Measurements from ENCODE around the gene LTO1.

Gene LTO1

GRCh38 chr11:69653406-69653960 lies 21.7 kb downstream of the LTO1 start:
- DNase-seq (ENCODE audit: low read depth), result no peak
- TF ChIP-seq MAX (IDR thresholded peaks at IDR 0.05; ENCODE audit: low read depth, low read length) (no peak), POLR2A (IDR thresholded peaks at IDR 0.05; ENCODE audit: extremely low read depth, insufficient read length) (no peak), MYC (IDR thresholded peaks at IDR 0.05; ENCODE audit: low read depth, low read length) (no peak)
- TF ChIP-seq, protein P1, sequence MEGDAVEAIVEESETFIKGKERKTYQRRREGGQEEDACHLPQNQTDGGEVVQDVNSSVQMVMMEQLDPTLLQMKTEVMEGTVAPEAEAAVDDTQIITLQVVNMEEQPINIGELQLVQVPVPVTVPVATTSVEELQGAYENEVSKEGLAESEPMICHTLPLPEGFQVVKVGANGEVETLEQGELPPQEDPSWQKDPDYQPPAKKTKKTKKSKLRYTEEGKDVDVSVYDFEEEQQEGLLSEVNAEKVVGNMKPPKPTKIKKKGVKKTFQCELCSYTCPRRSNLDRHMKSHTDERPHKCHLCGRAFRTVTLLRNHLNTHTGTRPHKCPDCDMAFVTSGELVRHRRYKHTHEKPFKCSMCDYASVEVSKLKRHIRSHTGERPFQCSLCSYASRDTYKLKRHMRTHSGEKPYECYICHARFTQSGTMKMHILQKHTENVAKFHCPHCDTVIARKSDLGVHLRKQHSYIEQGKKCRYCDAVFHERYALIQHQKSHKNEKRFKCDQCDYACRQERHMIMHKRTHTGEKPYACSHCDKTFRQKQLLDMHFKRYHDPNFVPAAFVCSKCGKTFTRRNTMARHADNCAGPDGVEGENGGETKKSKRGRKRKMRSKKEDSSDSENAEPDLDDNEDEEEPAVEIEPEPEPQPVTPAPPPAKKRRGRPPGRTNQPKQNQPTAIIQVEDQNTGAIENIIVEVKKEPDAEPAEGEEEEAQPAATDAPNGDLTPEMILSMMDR (IDR thresholded peaks at IDR 0.05; ENCODE audit: low read depth, low read length), result no peak
- no peak overlapping the region for H3K4me3 ChIP-seq (ENCODE audit: low read depth, low read length)

GRCh38 chr11:69652999-69653398 lies 22.2 kb downstream of the LTO1 start:
- H3K4me3 ChIP-seq (ENCODE audit: low read depth, low read length), result no peak overlapping the region
- no peak for DNase-seq (ENCODE audit: low read depth)
- no peak for TF ChIP-seq MAX (IDR thresholded peaks at IDR 0.05; ENCODE audit: low read depth, low read length)
- TF ChIP-seq MYC (IDR thresholded peaks at IDR 0.05; ENCODE audit: low read depth, low read length), result no peak
- TF ChIP-seq, protein P1 (IDR thresholded peaks at IDR 0.05; ENCODE audit: low read depth, low read length), result no peak
- TF ChIP-seq POLR2A (IDR thresholded peaks at IDR 0.05; ENCODE audit: extremely low read depth, insufficient read length), result no peak

DNA sequence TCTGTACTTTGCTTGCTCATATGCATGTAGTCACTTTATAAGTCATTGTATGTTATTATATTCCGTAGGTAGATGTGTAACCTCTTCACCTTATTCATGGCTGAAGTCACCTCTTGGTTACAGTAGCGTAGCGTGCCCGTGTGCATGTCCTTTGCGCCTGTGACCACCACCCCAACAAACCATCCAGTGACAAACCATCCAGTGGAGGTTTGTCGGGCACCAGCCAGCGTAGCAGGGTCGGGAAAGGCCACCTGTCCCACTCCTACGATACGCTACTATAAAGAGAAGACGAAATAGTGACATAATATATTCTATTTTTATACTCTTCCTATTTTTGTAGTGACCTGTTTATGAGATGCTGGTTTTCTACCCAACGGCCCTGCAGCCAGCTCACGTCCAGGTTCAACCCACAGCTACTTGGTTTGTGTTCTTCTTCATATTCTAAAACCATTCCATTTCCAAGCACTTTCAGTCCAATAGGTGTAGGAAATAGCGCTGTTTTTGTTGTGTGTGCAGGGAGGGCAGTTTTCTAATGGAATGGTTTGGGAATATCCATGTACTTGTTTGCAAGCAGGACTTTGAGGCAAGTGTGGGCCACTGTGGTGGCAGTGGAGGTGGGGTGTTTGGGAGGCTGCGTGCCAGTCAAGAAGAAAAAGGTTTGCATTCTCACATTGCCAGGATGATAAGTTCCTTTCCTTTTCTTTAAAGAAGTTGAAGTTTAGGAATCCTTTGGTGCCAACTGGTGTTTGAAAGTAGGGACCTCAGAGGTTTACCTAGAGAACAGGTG lies 23.1 kb downstream of the LTO1 start:
- TF ChIP-seq, protein P1 (IDR thresholded peaks at IDR 0.05; ENCODE audit: low read depth, low read length), result no peak
- no peak for TF ChIP-seq MAX (IDR thresholded peaks at IDR 0.05; ENCODE audit: low read depth, low read length)
- TF ChIP-seq POLR2A (IDR thresholded peaks at IDR 0.05; ENCODE audit: extremely low read depth, insufficient read length), result no peak
- TF ChIP-seq MYC (IDR thresholded peaks at IDR 0.05; ENCODE audit: low read depth, low read length), result no peak
- no peak for DNase-seq (ENCODE audit: low read depth)
- H3K4me3 ChIP-seq (ENCODE audit: low read depth, low read length), result no peak overlapping the region

DNA sequence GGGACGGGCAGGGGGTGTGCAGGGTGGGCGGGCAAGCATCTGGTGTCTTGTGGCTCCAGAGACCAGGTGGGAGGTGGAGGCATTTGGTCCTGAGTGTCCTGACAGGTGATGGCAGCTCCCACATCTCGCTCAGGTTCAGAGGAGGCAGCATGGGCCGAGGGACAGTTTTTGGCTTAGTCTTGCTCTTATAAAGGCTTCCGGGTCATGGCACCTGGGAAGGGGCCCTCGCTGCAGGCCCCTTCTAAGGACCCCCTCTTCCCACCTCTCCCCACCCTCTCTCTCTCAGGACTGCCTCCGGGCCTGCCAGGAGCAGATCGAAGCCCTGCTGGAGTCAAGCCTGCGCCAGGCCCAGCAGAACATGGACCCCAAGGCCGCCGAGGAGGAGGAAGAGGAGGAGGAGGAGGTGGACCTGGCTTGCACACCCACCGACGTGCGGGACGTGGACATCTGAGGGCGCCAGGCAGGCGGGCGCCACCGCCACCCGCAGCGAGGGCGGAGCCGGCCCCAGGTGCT lies 24.3 kb downstream of the LTO1 start:
- H3K4me3 ChIP-seq (ENCODE audit: low read depth, low read length), result no peak overlapping the region
- TF ChIP-seq MYC (IDR thresholded peaks at IDR 0.05; ENCODE audit: low read depth, low read length) (no peak), POLR2A (IDR thresholded peaks at IDR 0.05; ENCODE audit: extremely low read depth, insufficient read length) (no peak), MAX (IDR thresholded peaks at IDR 0.05; ENCODE audit: low read depth, low read length) (no peak)
- TF ChIP-seq, protein P1 (IDR thresholded peaks at IDR 0.05; ENCODE audit: low read depth, low read length), result no peak
- DNase-seq (ENCODE audit: low read depth), result no peak

DNA sequence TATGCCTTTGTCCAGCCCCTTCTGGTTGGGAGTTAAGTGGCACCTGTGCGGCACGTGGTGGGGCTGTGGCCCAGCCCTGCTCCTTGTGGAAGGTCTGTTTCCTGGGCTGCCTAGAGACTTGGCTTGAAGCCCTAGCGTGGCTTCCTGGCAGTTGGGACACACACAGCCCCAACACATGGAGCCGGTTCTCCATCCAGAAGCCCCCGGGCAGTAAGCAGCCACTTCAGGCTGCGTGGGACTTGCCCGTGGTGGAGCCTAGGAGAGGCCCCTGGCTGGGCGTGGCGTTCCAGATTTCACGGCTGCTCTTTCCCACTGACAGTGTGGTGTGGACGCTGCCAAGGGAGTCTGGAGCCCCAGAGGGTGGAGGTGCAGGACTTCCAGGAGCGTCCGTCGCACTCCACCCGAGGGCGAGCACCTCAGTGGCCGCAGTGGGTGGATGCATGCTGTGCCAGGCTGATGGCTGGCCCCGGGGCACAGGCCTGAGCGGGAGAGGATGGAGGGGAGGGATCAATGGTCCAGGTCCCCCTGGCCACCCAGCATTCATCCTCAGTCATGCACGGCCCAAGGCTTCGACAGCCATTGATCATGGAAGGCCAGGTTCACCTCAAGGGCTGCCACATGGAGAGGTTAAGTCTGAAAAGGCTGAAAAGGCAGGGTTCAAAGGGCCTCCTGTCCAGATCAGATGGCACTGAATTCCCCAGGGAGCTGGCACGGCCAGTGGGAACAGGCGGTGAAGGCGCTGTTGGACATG lies 24.9 kb downstream of the LTO1 start:
- TF ChIP-seq POLR2A (IDR thresholded peaks at IDR 0.05; ENCODE audit: extremely low read depth, insufficient read length) (no peak), MYC (IDR thresholded peaks at IDR 0.05; ENCODE audit: low read depth, low read length) (no peak), MAX (IDR thresholded peaks at IDR 0.05; ENCODE audit: low read depth, low read length) (no peak)
- TF ChIP-seq, protein P1 (IDR thresholded peaks at IDR 0.05; ENCODE audit: low read depth, low read length), result no peak
- DNase-seq (ENCODE audit: low read depth), result no peak
- H3K4me3 ChIP-seq (ENCODE audit: low read depth, low read length), result no peak overlapping the region
